IPS-NIHi11 (cell line): ENCODE measurements around the gene RHOG.
A peak's percentile ranks its signal among the peaks of the same experiment; 100 is the strongest.
"Not testable (repeated sequence)": the region's sequence is repeated elsewhere in the genome, so short reads cannot be mapped to it uniquely, and the experiment has no call there.

Source experiments
- DNase-seq: peaks from one replicate; pipeline ENCODE4 v3.0.0; 2012; ENCODE audit warnings: mixed read lengths, low spot score

RHOG gene

GRCh38 chr11:3840870-3841425 is at the start of gene RHOG:
Gene RHOG (minus strand): TSS chr11:3840959. CDS start chr11:3828138, 12,821 bp downstream.
- peak; percentile 92 for DNase-seq

- no peak for DNase-seq
Observed at GRCh38 chr11:3890014-3890413, 49.3 kb upstream of the RHOG start.

- DNase-seq, result no peak
Observed at GRCh38 chr11:3888876-3889275, 48.1 kb upstream of the RHOG start.

GRCh38 chr11:3886985-3887384 is 46.2 kb upstream of the RHOG start:
- DNase-seq, result no peak

GRCh38 chr11:3885855-3886254 is 45.1 kb upstream of the RHOG start:
- DNase-seq, result no peak

DNA sequence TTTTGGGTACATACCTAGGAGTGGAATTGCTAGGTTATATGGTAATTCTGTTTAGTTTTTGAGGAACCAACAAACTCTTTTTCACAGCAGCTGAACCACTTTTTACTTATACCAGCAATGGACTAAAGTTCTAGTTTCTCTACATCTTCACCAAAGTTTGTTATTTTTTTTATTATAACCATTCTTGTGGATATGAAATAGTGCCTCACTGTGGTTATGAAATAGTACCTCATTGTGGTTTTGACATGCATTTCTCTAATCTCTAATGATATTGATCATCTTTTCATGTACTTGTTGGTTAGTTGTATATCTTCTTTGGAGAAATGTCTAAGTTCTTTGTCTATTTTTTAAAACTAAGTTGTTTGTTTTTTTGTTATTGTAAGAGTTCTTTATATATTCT is 41.9 kb upstream of the RHOG start:
- no peak for DNase-seq

GRCh38 chr11:3880724-3881123 is 40.0 kb upstream of the RHOG start:
- no peak for DNase-seq

- DNase-seq, result no peak
Observed at GRCh38 chr11:3879967-3880542, 39.3 kb upstream of the RHOG start.

DNA sequence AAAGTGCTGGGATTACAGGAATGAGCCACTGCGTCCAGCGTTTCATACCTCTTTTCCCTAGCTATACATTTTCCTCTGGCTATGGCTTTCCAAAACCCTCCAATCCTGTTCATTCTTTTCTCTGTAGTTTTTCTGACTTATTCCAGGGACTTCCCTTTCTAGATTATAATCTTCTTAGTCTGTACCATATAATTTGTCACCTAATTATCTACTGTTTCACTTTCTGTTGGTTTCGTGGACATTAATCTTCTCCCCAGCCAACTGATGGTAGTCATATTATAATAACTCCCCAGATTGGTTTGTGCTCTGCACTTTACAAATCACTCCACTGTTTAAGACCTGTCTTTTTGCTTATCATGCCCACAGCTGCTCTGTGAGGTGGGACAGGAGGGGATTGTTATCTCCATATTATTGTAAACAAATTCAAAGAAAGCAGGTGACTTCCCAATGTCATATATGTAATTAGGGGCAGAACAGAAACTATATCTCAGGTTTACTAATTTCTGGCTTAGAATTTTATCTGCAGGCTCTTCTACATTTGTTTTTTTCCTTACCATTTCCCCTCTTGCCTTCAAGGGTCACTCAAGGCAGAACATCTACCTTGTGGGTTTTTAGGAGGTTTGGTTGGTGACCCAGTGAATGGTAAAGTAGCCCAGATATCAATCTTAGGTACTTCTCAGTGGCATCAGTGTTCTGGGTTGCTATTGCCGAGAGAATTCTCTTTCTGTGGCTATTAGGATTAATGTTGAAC is 38.6 kb upstream of the RHOG start:
- no peak for DNase-seq

DNA sequence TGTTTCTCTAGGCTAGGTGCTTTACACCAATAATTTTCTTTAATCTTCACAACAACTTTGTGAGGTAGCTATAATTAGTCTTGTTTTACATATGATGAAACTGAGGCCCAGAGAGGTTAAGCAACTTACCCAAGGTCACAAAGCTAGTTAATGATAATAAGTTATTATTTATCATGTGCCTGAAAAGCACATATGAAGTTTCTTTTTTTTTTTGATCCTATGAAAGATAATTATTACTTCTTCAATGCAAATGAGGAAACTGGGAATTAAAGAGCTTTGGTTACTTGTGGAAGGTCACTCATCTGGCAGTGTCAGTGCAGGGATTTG is 37.5 kb upstream of the RHOG start:
- DNase-seq, result no peak

DNA sequence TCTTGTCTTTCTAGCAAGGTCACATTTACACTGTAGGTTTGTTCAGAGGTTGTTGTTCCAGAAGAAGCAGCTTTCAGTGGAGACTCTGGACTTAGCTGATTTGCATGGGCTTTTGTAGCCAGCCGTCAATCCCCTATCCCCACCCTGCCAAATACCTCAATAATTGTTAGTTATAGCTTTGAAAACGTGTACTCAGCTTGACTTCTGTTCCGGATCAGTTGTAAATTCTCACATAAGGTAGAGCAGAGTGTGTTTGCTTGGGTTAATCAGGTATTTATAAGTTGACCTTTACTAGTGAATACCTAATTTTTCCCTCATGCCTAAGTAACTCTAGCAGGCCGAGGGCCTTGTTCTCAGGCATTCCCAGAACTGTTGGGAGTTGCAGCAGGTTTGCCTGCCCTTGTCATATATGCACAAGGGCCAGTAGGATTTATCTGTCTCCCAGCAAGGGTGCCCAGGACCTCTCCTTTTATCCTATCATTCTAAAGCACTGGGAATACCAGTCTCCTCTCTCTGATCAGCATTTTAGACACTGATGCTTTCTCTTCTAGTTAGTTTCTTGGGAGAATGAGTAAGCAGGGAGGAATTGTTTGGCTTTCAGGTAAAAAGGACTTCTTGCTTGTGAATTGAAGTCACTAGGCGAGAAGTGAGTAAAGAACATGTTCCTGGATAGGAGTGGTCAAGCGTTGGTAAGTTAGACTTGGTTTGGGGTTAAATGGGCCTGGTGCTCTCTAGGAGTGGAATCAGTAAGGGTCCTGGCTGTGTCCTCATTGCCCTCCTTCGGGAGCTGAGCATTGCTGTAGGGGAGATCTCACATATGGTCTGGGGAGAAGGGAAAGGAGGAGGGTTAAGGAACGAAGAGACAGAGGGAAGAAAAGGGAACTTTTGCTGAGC is 36.9 kb upstream of the RHOG start:
- no peak for DNase-seq

DNA sequence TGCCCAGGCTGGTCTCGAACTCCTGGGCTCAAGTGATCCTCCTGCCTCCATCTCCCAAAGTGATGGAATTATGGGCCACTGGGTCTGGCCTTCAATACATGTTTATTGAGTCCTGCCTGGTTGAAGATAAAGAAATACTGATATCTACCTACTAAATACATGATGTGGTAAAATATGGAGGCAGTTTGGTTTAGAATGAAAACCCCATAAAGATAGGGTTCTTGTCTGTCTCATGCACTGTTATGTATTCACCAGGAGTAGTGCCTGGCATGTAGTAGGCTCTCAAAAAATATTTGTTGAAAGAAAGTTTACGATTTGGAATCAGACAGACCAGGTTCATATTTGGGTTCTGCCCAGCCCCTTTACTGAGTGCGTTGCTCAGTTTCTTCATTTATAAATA is 35.9 kb upstream of the RHOG start:
- no peak for DNase-seq

- DNase-seq, result no peak
Observed at GRCh38 chr11:3873712-3874349, 33.1 kb upstream of the RHOG start.

DNA sequence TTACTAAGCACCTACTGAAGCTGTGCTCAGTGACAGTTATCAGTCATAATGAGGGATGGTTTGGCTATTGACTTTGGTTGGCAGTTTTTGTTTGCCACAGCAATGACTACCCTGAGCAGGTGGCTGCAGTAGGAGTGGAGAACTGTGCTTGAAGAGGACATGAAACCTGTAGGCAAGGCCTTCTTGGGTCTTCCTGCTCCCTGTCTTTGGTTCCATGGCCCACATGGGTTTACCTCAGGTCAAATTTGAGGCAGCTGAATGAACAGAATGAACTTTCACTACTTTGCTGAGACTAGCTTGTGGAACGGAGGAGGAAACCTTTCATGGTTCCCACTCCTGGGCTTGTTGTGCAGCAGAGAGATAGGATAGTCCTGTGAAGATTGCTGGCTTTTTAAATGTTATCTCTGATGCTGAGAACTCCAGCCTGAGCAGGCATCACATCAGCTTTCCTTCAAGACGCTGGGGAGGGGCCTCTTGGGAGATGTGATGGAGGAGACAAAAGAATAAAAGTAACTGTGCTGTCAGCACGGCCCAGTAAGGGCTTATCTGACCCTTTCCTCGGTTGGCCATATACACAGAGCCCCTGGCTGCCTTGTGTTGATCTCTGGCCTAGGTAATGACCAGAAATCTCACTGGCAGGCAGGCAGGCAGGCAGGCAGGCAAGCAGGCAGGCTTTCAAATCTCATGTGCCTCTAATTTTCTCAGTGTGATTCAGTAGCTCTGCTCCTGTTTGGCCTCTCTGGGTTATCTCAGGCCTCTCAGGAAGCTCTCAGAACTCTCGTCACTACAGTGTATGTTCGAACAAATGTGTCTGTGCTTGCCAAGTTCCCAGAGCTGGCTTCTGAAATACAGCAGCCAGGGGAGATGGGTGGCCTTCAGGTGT is 26.7 kb upstream of the RHOG start:
- DNase-seq, result no peak

- no peak for DNase-seq
Observed at GRCh38 chr11:3866836-3867208, 26.1 kb upstream of the RHOG start.

GRCh38 chr11:3866206-3866605 is 25.4 kb upstream of the RHOG start:
- no peak for DNase-seq

- DNase-seq, result no peak
Observed at GRCh38 chr11:3865388-3866193, 24.8 kb upstream of the RHOG start.

GRCh38 chr11:3861683-3862082 is 20.9 kb upstream of the RHOG start:
- peak; percentile 20 for DNase-seq

DNA sequence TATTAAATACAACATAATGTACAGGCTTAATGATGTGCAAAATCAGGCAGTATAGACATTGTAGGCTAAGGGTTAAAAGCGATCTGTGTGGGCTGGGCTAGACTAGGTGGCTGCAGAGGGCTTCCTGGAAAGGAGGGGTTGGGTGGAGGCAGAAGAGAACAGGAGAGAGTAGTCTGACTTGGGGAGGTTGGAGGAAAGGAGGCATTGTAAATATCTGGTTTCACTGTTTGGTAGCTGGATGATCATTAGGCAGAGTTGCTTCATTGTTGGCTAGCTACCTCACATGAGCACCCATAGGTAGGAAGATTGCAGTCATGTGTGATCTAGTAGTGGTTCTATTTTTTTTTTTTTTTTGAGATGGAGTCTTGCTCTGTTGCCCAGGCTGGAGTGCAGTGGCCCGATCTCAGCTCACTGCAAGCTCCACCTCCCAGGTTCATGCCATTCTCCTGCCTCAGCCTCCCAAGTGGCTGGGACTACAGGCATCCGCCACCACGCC is 20.2 kb upstream of the RHOG start:
- DNase-seq, result not testable (repeated sequence)

GRCh38 chr11:3860375-3860774 is 19.6 kb upstream of the RHOG start:
- no peak for DNase-seq
